ENCODE results near the gene ZNF22. TPM values are rescaled to one million over a fixed set of nuclear protein-coding genes. Genes with fewer than 3 reads are reported as not detected.

Gene ZNF22
- 64.7 TPM for polyA plus RNA-seq (2013, experiment 1 of 2)
- polyA plus RNA-seq (2013, experiment 2 of 2) = 63.5 TPM

- peak; percentile 80 for DNase-seq
- Histone ChIP-seq H4K5ac (ENCODE audit: low read length) (peak within 1 kb of the TSS; percentile 64), H3K27ac (ENCODE audit: low read depth, low read length) (peak within 1 kb of the TSS; percentile 45), H3K4me2 (ENCODE audit: low read length) (peak within 1 kb of the TSS; percentile 93), H3K79me2 (ENCODE audit: control insufficient read depth, insufficient read depth, low read length) (peaks cover 13% of the 10 kb centered on the region), H3K4me1 (ENCODE audit: control insufficient read depth, low read depth, low read length) (peaks cover 3% of the 10 kb centered on the region), H2BK120ac (ENCODE audit: low read depth, low read length) (peak within 1 kb of the TSS; percentile 64), H2BK5ac (ENCODE audit: low read length) (no peak within 1 kb of the TSS), H3K36me3 (ENCODE audit: control insufficient read depth, insufficient read depth, low read length) (no peaks in the 10 kb centered on the region), H2AK5ac (ENCODE audit: low read length) (no peak within 1 kb of the TSS), H3K18ac (ENCODE audit: low read length) (peak within 1 kb of the TSS; percentile 73), H3K9ac (ENCODE audit: low read length) (peak within 1 kb of the TSS; percentile 93), H3K56ac (ENCODE audit: low read length) (peak within 1 kb of the TSS; percentile 97), H3K23ac (ENCODE audit: low read length) (no peak within 1 kb of the TSS), H3K27me3 (ENCODE audit: insufficient read depth, low read length, poor library complexity) (no peaks in the 10 kb centered on the region), H2BK15ac (replicated peaks; ENCODE audit: low read depth) (no peak within 1 kb of the TSS), H3K79me1 (ENCODE audit: low read length) (peaks cover 6% of the 10 kb centered on the region), H4K8ac (ENCODE audit: low read depth, low read length) (peak within 1 kb of the TSS; percentile 82), H3K4ac (ENCODE audit: low read depth, low read length) (peak within 1 kb of the TSS; percentile 89), H3K4me3 (ENCODE audit: low read length) (peak within 1 kb of the TSS; percentile 93)
- WGBS (ENCODE audit: extremely low coverage, insufficient coverage, low lambda C conversion rate) = no CpG with 5 or more reads among the region's 79 CpGs
These were observed at the start of gene ZNF22 for GRCh38 chr10:45000752-45001380. TSS of gene ZNF22 (plus strand) at chr10:45000923. CDS start at chr10:45003369, 2,446 bp downstream.

DNA sequence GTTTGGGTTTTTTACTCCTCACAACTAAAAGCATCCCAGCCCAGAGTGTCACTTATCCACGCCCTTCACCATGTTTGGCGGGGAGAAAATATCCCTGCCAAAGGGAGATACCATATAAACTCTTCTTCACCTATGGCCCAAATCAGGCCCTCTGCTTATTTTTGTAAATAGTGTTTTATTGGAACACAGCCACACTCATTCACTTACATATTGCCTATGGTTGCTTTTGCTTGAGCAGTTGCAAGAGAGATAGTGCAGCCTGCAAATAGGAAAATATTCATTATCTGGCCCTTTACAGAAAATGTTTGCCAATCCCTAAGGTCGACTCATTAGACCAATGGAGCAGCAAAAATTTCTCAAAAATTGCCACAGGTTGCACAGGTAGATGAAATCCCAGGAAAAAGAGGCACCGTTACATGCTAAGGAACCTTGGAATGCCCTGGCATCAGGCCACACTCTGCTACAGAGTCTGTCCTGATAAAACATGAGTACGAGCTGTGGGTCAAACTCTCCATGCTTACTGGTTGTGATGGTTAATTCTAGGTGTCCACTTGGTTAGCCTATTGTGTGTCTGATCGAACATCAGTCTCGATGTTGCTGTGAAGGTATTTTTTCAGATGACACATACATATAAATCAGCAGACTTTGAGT, 49.0 kb upstream of the ZNF22 start:
- no peak overlapping the region for H3K4me3 ChIP-seq (ENCODE audit: low read length)
- H4K5ac ChIP-seq (ENCODE audit: low read length) = no peak overlapping the region
- no CpG with 5 or more reads among the region's 7 CpGs for WGBS (ENCODE audit: extremely low coverage, insufficient coverage, low lambda C conversion rate)
- H2BK15ac ChIP-seq (replicated peaks; ENCODE audit: low read depth) = no peak overlapping the region
- H3K56ac ChIP-seq (ENCODE audit: low read length) = no peak overlapping the region
- no peak overlapping the region for H3K23ac ChIP-seq (ENCODE audit: low read length)
- no peak overlapping the region for H2AK5ac ChIP-seq (ENCODE audit: low read length)
- H3K18ac ChIP-seq (ENCODE audit: low read length) = no peak overlapping the region
- H4K8ac ChIP-seq (ENCODE audit: low read depth, low read length) = no peak overlapping the region
- no peaks in the 10 kb centered on the region for H3K27me3 ChIP-seq (ENCODE audit: insufficient read depth, low read length, poor library complexity)
- peaks cover 6% of the 10 kb centered on the region for H3K4me1 ChIP-seq (ENCODE audit: control insufficient read depth, low read depth, low read length)
- no peak overlapping the region for H3K9ac ChIP-seq (ENCODE audit: low read length)
- no peak overlapping the region for H2BK5ac ChIP-seq (ENCODE audit: low read length)
- H3K27ac ChIP-seq (ENCODE audit: low read depth, low read length) = no peak overlapping the region
- H2BK120ac ChIP-seq (ENCODE audit: low read depth, low read length) = no peak overlapping the region
- H3K79me1 ChIP-seq (ENCODE audit: low read length) = no peaks in the 10 kb centered on the region
- DNase-seq = no peak
- H3K36me3 ChIP-seq (ENCODE audit: control insufficient read depth, insufficient read depth, low read length) = no peaks in the 10 kb centered on the region
- no peaks in the 10 kb centered on the region for H3K79me2 ChIP-seq (ENCODE audit: control insufficient read depth, insufficient read depth, low read length)
- no peak overlapping the region for H3K4me2 ChIP-seq (ENCODE audit: low read length)
- H3K4ac ChIP-seq (ENCODE audit: low read depth, low read length) = no peak overlapping the region

DNA sequence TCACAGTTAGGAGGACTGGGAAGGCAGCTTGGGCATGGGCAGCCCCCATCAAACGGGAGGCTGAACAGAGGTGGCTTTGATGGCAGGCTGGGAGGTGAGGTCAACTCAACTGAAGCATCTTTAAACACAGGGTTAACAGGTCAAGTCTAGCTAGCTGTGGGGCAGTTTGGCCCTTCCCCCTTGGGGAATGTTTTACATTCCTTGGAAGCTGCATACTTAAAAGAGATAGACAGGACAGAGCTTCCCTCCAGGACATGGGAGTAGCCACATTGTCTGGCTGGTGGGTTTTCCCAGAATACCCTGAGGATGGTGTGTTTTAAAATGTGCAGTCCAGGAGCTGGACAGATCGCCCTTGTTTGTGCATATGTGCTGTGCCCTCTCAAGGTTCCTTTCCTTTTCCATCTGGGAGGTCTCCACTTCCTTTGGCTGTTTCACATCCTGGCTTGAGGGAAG, 47.9 kb upstream of the ZNF22 start:
- Histone ChIP-seq H3K36me3 (ENCODE audit: control insufficient read depth, insufficient read depth, low read length) (no peaks in the 10 kb centered on the region), H2BK120ac (ENCODE audit: low read depth, low read length) (no peak overlapping the region), H3K27me3 (ENCODE audit: insufficient read depth, low read length, poor library complexity) (no peaks in the 10 kb centered on the region), H3K4ac (ENCODE audit: low read depth, low read length) (no peak overlapping the region), H3K9ac (ENCODE audit: low read length) (no peak overlapping the region), H4K8ac (ENCODE audit: low read depth, low read length) (no peak overlapping the region), H2BK15ac (replicated peaks; ENCODE audit: low read depth) (no peak overlapping the region), H3K18ac (ENCODE audit: low read length) (no peak overlapping the region), H3K79me1 (ENCODE audit: low read length) (no peaks in the 10 kb centered on the region), H3K56ac (ENCODE audit: low read length) (peak overlapping the region; percentile 3), H4K5ac (ENCODE audit: low read length) (no peak overlapping the region), H3K4me3 (ENCODE audit: low read length) (no peak overlapping the region), H3K79me2 (ENCODE audit: control insufficient read depth, insufficient read depth, low read length) (no peaks in the 10 kb centered on the region), H2BK5ac (ENCODE audit: low read length) (no peak overlapping the region), H3K4me2 (ENCODE audit: low read length) (no peak overlapping the region), H2AK5ac (ENCODE audit: low read length) (no peak overlapping the region), H3K27ac (ENCODE audit: low read depth, low read length) (no peak overlapping the region), H3K23ac (ENCODE audit: low read length) (no peak overlapping the region), H3K4me1 (ENCODE audit: control insufficient read depth, low read depth, low read length) (peaks cover 6% of the 10 kb centered on the region)
- DNase-seq = peak; percentile 89
- no CpG with 5 or more reads among the region's 2 CpGs for WGBS (ENCODE audit: extremely low coverage, insufficient coverage, low lambda C conversion rate)

DNA sequence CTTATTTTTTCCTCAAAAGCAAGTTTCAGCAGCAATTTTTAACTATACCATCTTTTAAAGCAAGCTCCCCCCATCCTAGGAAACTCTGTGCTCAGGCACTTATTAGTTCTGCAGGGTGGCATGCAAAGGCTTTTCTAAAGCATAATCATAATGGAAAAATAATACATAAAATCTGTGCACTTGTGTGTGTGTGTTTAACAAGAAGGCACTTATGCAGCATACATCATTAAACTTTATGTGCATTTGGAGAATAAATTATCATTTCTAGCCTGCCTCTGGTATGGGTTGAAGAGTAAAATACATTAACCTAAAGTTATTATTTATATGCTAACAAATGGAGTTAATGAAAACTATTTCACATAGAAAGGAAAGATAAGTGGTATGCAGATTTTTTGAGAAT, 46.7 kb upstream of the ZNF22 start:
- Histone ChIP-seq H3K23ac (ENCODE audit: low read length) (no peak overlapping the region), H2BK5ac (ENCODE audit: low read length) (no peak overlapping the region), H2BK15ac (replicated peaks; ENCODE audit: low read depth) (no peak overlapping the region), H4K5ac (ENCODE audit: low read length) (no peak overlapping the region), H3K9ac (ENCODE audit: low read length) (no peak overlapping the region), H2BK120ac (ENCODE audit: low read depth, low read length) (no peak overlapping the region), H3K27me3 (ENCODE audit: insufficient read depth, low read length, poor library complexity) (no peaks in the 10 kb centered on the region), H3K4me1 (ENCODE audit: control insufficient read depth, low read depth, low read length) (peaks cover 8% of the 10 kb centered on the region), H3K18ac (ENCODE audit: low read length) (no peak overlapping the region), H3K4me3 (ENCODE audit: low read length) (no peak overlapping the region), H4K8ac (ENCODE audit: low read depth, low read length) (no peak overlapping the region), H3K4ac (ENCODE audit: low read depth, low read length) (no peak overlapping the region), H3K56ac (ENCODE audit: low read length) (no peak overlapping the region), H3K27ac (ENCODE audit: low read depth, low read length) (no peak overlapping the region), H3K79me2 (ENCODE audit: control insufficient read depth, insufficient read depth, low read length) (no peaks in the 10 kb centered on the region), H3K79me1 (ENCODE audit: low read length) (no peaks in the 10 kb centered on the region), H3K36me3 (ENCODE audit: control insufficient read depth, insufficient read depth, low read length) (no peaks in the 10 kb centered on the region), H3K4me2 (ENCODE audit: low read length) (no peak overlapping the region), H2AK5ac (ENCODE audit: low read length) (no peak overlapping the region)
- DNase-seq = no peak

DNA sequence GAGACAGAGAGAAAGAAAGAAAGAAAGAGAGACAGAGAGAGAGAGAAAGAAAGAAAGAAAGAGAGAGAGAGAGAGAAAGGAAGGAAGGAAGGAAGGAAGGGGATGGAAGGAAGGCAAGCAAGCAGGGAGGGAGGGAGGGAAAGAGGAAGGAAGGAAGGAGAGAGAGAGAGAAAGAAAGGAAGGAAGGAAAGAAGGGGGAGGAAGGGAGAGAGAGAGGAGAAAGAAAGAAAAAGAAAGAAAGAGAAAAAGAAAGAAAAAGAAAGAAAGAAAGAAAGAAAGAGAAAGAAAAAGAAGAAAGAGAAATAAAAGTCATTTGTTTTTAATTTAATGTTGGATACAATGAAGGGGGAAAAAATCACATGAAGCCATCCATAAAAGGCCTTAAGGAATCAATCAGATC, 45.8 kb upstream of the ZNF22 start:
- Histone ChIP-seq H3K4me2 (ENCODE audit: low read length) (no peak overlapping the region), H3K56ac (ENCODE audit: low read length) (no peak overlapping the region), H3K79me1 (ENCODE audit: low read length) (no peaks in the 10 kb centered on the region), H2BK5ac (ENCODE audit: low read length) (no peak overlapping the region), H3K23ac (ENCODE audit: low read length) (no peak overlapping the region), H3K27ac (ENCODE audit: low read depth, low read length) (no peak overlapping the region), H2AK5ac (ENCODE audit: low read length) (no peak overlapping the region), H3K36me3 (ENCODE audit: control insufficient read depth, insufficient read depth, low read length) (no peaks in the 10 kb centered on the region), H3K27me3 (ENCODE audit: insufficient read depth, low read length, poor library complexity) (no peaks in the 10 kb centered on the region), H3K4me1 (ENCODE audit: control insufficient read depth, low read depth, low read length) (peaks cover 8% of the 10 kb centered on the region), H4K5ac (ENCODE audit: low read length) (no peak overlapping the region), H3K9ac (ENCODE audit: low read length) (no peak overlapping the region), H3K4me3 (ENCODE audit: low read length) (no peak overlapping the region), H3K4ac (ENCODE audit: low read depth, low read length) (no peak overlapping the region), H2BK120ac (ENCODE audit: low read depth, low read length) (no peak overlapping the region), H3K79me2 (ENCODE audit: control insufficient read depth, insufficient read depth, low read length) (no peaks in the 10 kb centered on the region), H3K18ac (ENCODE audit: low read length) (no peak overlapping the region), H2BK15ac (replicated peaks; ENCODE audit: low read depth) (no peak overlapping the region), H4K8ac (ENCODE audit: low read depth, low read length) (no peak overlapping the region)
- DNase-seq = no peak
